ENCODE measurements around the gene ARGLU1. TPM values are rescaled to one million over a fixed set of nuclear protein-coding genes. Genes with fewer than 3 reads are reported as not detected.

The ARGLU1 gene
- polyA plus RNA-seq, 1 donor (not counting 4 experiments of a cell fraction or from before 2014, with no cell fraction given), result 96.8 TPM

DNA sequence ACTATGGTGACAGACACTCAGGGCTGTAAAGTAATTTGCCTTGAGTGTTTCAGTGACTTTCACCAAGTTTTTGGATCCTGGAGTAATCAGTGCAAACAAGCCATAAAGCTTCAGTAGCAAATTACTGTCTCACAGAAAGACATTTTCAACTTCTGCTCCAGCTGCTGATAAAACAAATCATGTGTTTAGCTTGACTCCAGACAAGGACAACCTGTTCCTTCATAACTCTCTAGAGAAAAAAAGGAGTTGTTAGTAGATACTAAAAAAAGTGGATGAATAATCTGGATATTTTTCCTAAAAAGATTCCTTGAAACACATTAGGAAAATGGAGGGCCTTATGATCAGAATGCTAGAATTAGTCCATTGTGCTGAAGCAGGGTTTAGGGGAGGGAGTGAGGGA lies 9.4 kb downstream of the ARGLU1 start:
- Histone ChIP-seq H3K27ac (ENCODE audit: control insufficient read depth, insufficient read depth, low read length) (no peak overlapping the region), H3K36me3 (ENCODE audit: control insufficient read depth in 2 of 2, extremely low read depth in 1 of 2, insufficient read depth in 2 of 2, low read length in 2 of 2) (peaks cover 17 to 18% of the 10 kb centered on the region in 2 experiments), H4K20me1 (ENCODE audit: control insufficient read depth, extremely low read depth, insufficient read depth, low read length) (peaks cover 26% of the 10 kb centered on the region), H3K9ac (ENCODE audit: control insufficient read depth, extremely low read depth, insufficient read depth, low read length) (no peak overlapping the region), H3K79me2 (ENCODE audit: control insufficient read depth, insufficient read depth, low read length) (peaks cover 96% of the 10 kb centered on the region), H3K9me3 (ENCODE audit: control insufficient read depth, low read depth, low read length) (no peaks in the 10 kb centered on the region), H3K4me2 (ENCODE audit: control insufficient read depth, extremely low read depth, insufficient read depth, low read depth, low read length) (no peak overlapping the region), H3K4me1 (ENCODE audit: control insufficient read depth, extremely low read depth, insufficient read depth, low read length) (no peaks in the 10 kb centered on the region), H3K9me1 (ENCODE audit: control insufficient read depth, extremely low read depth, insufficient read depth, low read length) (no peaks in the 10 kb centered on the region), H2AFZ (ENCODE audit: control insufficient read depth, low read length) (no peak overlapping the region), H3K4me3 (ENCODE audit: control insufficient read depth in 2 of 3, extremely low read depth in 1 of 3, insufficient read depth in 2 of 3, low read depth in 1 of 3, low read length in 3 of 3) (no peak overlapping the region), H3K27me3 (ENCODE audit: control insufficient read depth, extremely low read depth, insufficient read depth, low read length) (no peaks in the 10 kb centered on the region)
- FAIRE-seq (no peak), DNase-seq (ENCODE audit: low read depth, low spot score) (no peak)
- dilution Hi-C loops (cut with MboI; ENCODE audit: extremely low pct_ligation_motif_present, low sequenced_read_pairs), result no loop called here
- no peak for TF ChIP-seq EZH2 (IDR thresholded peaks at IDR 0.05; ENCODE audit: low read length)
- TF ChIP-seq, protein P1, sequence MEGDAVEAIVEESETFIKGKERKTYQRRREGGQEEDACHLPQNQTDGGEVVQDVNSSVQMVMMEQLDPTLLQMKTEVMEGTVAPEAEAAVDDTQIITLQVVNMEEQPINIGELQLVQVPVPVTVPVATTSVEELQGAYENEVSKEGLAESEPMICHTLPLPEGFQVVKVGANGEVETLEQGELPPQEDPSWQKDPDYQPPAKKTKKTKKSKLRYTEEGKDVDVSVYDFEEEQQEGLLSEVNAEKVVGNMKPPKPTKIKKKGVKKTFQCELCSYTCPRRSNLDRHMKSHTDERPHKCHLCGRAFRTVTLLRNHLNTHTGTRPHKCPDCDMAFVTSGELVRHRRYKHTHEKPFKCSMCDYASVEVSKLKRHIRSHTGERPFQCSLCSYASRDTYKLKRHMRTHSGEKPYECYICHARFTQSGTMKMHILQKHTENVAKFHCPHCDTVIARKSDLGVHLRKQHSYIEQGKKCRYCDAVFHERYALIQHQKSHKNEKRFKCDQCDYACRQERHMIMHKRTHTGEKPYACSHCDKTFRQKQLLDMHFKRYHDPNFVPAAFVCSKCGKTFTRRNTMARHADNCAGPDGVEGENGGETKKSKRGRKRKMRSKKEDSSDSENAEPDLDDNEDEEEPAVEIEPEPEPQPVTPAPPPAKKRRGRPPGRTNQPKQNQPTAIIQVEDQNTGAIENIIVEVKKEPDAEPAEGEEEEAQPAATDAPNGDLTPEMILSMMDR (optimal IDR thresholded peaks at IDR 0.05 in 1 of 3, IDR thresholded peaks at IDR 0.05 in 1 of 3, conservative IDR thresholded peaks at IDR 0.05 in 1 of 3; ENCODE audit: extremely low read depth in 1 of 3, insufficient read depth in 2 of 3, low read length in 3 of 3), result no peak

DNA sequence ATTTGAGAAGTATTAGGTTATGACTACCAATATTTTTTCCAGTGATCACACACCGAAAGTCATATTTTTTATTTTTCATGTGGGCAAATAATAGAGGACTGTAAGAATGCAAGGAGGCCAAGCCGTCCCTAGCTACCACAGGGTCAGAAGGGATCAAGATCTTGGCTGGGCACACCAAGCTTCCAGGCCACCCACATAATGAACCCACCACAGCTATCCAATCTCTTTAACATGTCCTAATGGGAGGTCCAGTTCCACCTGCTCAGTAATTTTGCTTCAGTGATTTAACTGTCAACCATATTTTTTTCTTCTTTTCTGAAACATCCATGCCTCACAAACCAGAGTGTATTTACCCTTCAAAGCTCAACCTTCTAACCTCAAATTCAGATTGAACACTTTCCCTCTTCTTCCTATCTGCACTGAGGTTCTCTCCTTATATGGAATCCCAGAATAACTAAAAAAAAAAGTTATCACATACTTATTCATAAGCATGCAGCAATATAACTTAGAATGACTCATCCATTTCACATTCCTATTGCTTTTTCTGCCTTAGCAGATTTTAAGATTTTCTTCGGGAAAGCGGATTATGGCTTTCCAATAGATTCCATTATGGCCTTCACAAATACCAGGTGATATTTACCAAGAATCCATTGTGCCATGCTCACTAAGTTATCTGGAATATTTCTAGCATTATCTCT lies 12.2 kb downstream of the ARGLU1 start:
- no peaks in the 10 kb centered on the region for H3K4me1 ChIP-seq (ENCODE audit: control insufficient read depth, extremely low read depth, insufficient read depth, low read length)
- dilution Hi-C loops (cut with MboI; ENCODE audit: extremely low pct_ligation_motif_present, low sequenced_read_pairs), result no loop called here
- DNase-seq (ENCODE audit: low read depth, low spot score) (no peak), FAIRE-seq (no peak)
- no peak overlapping the region for H3K27ac ChIP-seq (ENCODE audit: control insufficient read depth, insufficient read depth, low read length)
- H3K4me2 ChIP-seq (ENCODE audit: control insufficient read depth, extremely low read depth, insufficient read depth, low read depth, low read length), result no peak overlapping the region
- no peak overlapping the region for H2AFZ ChIP-seq (ENCODE audit: control insufficient read depth, low read length)
- peaks cover 17% of the 10 kb centered on the region for H4K20me1 ChIP-seq (ENCODE audit: control insufficient read depth, extremely low read depth, insufficient read depth, low read length)
- TF ChIP-seq EZH2 (IDR thresholded peaks at IDR 0.05; ENCODE audit: low read length), result no peak
- TF ChIP-seq, protein P1 (optimal IDR thresholded peaks at IDR 0.05 in 1 of 3, IDR thresholded peaks at IDR 0.05 in 1 of 3, conservative IDR thresholded peaks at IDR 0.05 in 1 of 3; ENCODE audit: extremely low read depth in 1 of 3, insufficient read depth in 2 of 3, low read length in 3 of 3), result no peak
- H3K9me1 ChIP-seq (ENCODE audit: control insufficient read depth, extremely low read depth, insufficient read depth, low read length), result no peaks in the 10 kb centered on the region
- no peak overlapping the region for H3K4me3 ChIP-seq (ENCODE audit: control insufficient read depth in 2 of 3, extremely low read depth in 1 of 3, insufficient read depth in 2 of 3, low read depth in 1 of 3, low read length in 3 of 3)
- H3K79me2 ChIP-seq (ENCODE audit: control insufficient read depth, insufficient read depth, low read length), result peaks cover 97% of the 10 kb centered on the region
- H3K9me3 ChIP-seq (ENCODE audit: control insufficient read depth, low read depth, low read length), result no peaks in the 10 kb centered on the region
- no peak overlapping the region for H3K9ac ChIP-seq (ENCODE audit: control insufficient read depth, extremely low read depth, insufficient read depth, low read length)
- H3K27me3 ChIP-seq (ENCODE audit: control insufficient read depth, extremely low read depth, insufficient read depth, low read length), result no peaks in the 10 kb centered on the region
- peaks cover 21 to 23% of the 10 kb centered on the region in 2 experiments for H3K36me3 ChIP-seq (ENCODE audit: control insufficient read depth in 2 of 2, extremely low read depth in 1 of 2, insufficient read depth in 2 of 2, low read length in 2 of 2)
